ENCODE data around the gene FCHO2.

FCHO2 gene

DNA sequence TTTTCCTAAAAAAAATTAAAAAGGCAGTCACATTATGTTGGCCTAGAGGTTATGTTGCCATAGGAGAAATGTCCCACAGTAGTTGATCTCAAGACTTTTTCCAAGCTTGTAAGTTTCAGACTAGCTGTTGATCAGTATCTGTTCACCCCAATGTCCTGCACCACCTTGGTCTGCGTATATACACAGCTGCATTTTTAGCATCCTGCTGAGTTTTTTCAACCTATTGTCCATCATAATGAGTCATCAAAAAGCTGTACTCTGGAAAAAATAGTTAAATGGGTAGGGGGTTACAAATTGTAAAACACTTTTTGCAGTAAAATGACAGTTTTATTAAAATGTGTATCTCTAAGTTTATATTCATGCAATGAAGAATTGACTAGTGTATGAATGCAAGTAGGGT, 111.4 kb downstream of the FCHO2 start:
- TF ChIP-seq, protein P1, sequence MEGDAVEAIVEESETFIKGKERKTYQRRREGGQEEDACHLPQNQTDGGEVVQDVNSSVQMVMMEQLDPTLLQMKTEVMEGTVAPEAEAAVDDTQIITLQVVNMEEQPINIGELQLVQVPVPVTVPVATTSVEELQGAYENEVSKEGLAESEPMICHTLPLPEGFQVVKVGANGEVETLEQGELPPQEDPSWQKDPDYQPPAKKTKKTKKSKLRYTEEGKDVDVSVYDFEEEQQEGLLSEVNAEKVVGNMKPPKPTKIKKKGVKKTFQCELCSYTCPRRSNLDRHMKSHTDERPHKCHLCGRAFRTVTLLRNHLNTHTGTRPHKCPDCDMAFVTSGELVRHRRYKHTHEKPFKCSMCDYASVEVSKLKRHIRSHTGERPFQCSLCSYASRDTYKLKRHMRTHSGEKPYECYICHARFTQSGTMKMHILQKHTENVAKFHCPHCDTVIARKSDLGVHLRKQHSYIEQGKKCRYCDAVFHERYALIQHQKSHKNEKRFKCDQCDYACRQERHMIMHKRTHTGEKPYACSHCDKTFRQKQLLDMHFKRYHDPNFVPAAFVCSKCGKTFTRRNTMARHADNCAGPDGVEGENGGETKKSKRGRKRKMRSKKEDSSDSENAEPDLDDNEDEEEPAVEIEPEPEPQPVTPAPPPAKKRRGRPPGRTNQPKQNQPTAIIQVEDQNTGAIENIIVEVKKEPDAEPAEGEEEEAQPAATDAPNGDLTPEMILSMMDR (IDR thresholded peaks at IDR 0.05; ENCODE audit: low read depth, low read length, missing control alignments) = no peak
- in situ Hi-C loops (cut with HindIII; ENCODE audit: low pct_ligation_motif_present, low sequenced_read_pairs) = no loop called here

DNA sequence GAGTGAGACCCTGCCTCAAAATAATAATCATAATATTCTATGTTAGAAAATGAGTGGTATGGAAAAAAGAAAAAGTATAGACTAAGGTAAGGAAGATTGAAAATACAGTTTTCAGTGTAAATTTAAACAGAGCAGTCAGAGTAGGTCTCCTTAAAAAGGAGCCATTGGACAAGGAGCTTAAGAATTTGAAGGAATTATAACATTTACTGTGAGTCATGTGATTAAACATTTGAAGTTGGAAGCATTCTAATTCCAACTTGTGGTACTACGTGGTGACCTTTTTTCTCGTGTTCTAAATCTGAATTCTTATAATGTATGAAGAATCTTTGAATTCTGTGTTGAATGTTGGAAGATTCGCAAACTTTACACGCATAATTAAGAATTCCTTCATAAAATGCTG, 125.3 kb downstream of the FCHO2 start:
- H3K4me3 ChIP-seq (ENCODE audit: low read depth, low read length) = no peak overlapping the region
- H3K36me3 ChIP-seq (replicated peaks) = peaks cover 9% of the 10 kb centered on the region
- no peaks in the 10 kb centered on the region for H3K27me3 ChIP-seq (replicated peaks)
- in situ Hi-C loops (cut with HindIII; ENCODE audit: low pct_ligation_motif_present, low sequenced_read_pairs) = no loop called here
- no peak overlapping the region for H3K27ac ChIP-seq
- DNase-seq = no peak
- TF ChIP-seq, protein P1 (IDR thresholded peaks at IDR 0.05; ENCODE audit: low read depth, low read length, missing control alignments) = no peak

More for the DNA sequence above, 111.4 kb downstream of the FCHO2 start:
- Histone ChIP-seq H3K4me3 (ENCODE audit: low read depth, low read length) (no peak overlapping the region), H3K27ac (no peak overlapping the region), H3K36me3 (replicated peaks) (peaks cover 8% of the 10 kb centered on the region), H3K27me3 (replicated peaks) (no peaks in the 10 kb centered on the region)
- no peak for DNase-seq

DNA sequence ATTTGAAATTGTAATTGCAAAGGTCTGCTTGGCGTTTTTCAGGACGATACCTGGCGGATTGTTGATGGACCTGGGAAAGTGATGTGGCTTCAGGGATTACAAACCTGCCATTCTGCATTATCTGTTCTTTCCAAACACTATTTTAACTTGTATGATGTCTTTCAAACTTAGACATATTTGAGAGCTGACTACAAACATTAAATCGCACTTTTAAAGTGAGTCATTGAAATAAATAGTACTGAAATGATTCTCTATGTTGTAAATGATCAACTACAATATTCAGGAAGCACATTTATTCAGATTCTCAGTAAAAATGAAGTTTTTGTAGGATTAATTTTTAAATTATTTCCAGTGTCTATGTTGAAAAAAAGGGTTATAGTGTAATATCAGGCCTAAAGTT, 132.2 kb downstream of the FCHO2 start:
- TF ChIP-seq, protein P1 (IDR thresholded peaks at IDR 0.05; ENCODE audit: low read depth, low read length, missing control alignments) = no peak
- Histone ChIP-seq H3K4me3 (ENCODE audit: low read depth, low read length) (no peak overlapping the region), H3K27ac (no peak overlapping the region), H3K27me3 (replicated peaks) (no peaks in the 10 kb centered on the region), H3K36me3 (replicated peaks) (peaks cover 7% of the 10 kb centered on the region)
- DNase-seq = no peak
- in situ Hi-C loops (cut with HindIII; ENCODE audit: low pct_ligation_motif_present, low sequenced_read_pairs) = no loop called here

DNA sequence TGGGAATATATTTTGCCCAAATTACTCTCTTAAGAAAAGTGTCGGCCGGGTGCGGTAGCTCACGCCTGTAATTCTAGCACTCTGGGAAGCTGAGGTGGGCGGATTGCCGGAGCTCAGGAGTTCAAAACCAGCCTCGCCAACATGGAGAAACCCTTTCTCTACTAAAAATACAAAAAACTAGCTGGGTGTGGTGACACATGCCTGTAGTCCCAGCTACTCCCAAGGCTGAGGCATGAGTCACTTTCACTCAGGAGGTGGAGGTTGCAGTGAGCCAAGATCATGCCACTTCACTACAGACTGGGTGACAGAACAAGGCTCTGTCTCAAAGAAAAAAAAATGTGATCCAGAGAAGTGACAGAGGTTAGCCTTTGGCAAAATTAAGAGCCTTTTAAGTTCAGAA, 138.1 kb downstream of the FCHO2 start:
- Histone ChIP-seq H3K27me3 (replicated peaks) (no peaks in the 10 kb centered on the region), H3K36me3 (replicated peaks) (no peaks in the 10 kb centered on the region), H3K4me3 (ENCODE audit: low read depth, low read length) (no peak overlapping the region), H3K27ac (peak overlapping the region; percentile 18)
- TF ChIP-seq, protein P1 (IDR thresholded peaks at IDR 0.05; ENCODE audit: low read depth, low read length, missing control alignments) = no peak
- in situ Hi-C loops (cut with HindIII; ENCODE audit: low pct_ligation_motif_present, low sequenced_read_pairs) = no loop called here
- DNase-seq = peak; percentile 85

DNA sequence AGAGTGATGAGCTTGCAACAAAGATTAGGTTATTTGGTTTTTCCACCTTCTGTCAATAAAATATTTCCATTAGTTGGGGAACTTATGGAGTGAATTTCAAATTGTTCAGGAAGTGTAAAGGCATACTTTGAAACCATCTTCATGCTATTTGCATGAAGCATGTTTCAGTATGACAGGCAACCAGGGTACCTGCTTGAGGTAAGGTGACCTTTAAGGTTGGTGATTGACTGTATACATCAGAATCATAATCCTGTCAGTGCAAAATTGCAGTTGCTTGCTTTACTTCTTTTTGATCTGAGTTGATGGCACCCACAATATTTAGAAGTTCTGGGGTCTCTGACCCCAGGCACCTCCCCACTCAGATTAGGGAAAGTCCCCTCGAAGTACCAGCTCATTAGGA, 138.6 kb downstream of the FCHO2 start:
- no peaks in the 10 kb centered on the region for H3K27me3 ChIP-seq (replicated peaks)
- in situ Hi-C loops (cut with HindIII; ENCODE audit: low pct_ligation_motif_present, low sequenced_read_pairs) = no loop called here
- DNase-seq = no peak
- H3K4me3 ChIP-seq (ENCODE audit: low read depth, low read length) = no peak overlapping the region
- no peaks in the 10 kb centered on the region for H3K36me3 ChIP-seq (replicated peaks)
- no peak overlapping the region for H3K27ac ChIP-seq
- TF ChIP-seq, protein P1 (IDR thresholded peaks at IDR 0.05; ENCODE audit: low read depth, low read length, missing control alignments) = no peak

DNA sequence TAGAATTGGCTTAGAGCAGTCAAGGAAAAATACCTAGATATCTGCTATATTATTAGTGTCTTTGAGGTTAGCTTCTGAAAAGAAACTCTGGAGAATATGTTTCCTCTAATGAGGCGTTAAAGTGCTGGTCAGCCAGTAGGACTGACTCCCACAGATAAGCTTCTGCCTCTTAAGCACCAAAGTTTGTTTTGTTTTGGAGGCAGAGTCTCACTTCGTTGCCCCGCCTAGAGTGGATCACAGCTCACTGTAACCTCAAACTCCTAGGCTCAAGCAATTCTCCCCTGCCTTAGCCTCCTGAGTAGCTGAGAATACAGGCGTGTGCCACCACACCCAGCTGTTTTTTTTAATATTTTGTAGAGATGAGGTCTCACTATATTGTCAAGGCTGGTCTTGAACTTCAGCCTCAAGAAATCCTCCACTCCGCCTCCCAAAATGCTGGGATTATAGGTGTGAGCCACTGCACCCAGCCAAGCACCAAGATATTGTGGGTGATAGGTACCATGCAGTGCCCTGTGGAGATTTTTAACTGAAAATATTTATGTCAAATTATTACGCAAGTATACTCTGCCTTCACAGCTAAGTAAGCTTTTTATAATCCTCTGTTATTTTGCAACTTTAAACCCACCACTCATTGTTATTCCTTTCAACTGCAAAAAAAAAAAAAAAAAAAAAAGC, 139.9 kb downstream of the FCHO2 start:
- Histone ChIP-seq H3K36me3 (replicated peaks) (no peaks in the 10 kb centered on the region), H3K4me3 (ENCODE audit: low read depth, low read length) (no peak overlapping the region), H3K27me3 (replicated peaks) (no peaks in the 10 kb centered on the region), H3K27ac (no peak overlapping the region)
- TF ChIP-seq, protein P1 (IDR thresholded peaks at IDR 0.05; ENCODE audit: low read depth, low read length, missing control alignments) = no peak
- DNase-seq = no peak
- in situ Hi-C loops (cut with HindIII; ENCODE audit: low pct_ligation_motif_present, low sequenced_read_pairs) = no loop called here
